ENCODE data around the gene UFD1.

UFD1 gene

DNA sequence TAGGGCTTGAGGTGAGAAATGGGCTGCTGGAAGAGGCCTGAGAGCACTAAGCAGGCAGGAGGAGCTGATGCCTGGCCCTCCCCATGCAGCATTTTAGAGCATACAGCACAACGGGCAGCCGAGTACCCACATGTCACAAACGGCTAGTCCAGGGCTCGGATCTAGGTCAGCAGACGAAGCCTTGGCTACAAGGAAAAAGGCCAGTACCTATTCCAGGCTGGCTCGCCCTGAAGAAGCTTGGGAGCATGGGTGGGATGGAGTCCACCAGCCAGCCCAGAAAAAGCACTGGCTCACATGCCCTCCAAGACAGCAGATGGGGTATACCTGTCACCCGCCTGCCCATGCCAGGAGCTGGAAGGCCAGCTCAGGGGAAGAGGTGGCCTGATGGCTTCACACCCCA is 9.6 kb downstream of the UFD1 start:
- POLR2A ChIA-PET: interaction anchor here (0.6 to 1.6 kb wide), 3 partner anchors 10 to 22 kb away, joined by 3 to 4 read pairs (median 4); partner anchors contain the start of genes C22orf39 and CDC45
- DNase-seq (ENCODE audit: extremely low spot score): no peak
- CTCF ChIA-PET: no interaction called here
- TF ChIP-seq FOXA1 (IDR thresholded peaks at IDR 0.05) (no peak), BHLHE40 (IDR thresholded peaks at IDR 0.05; ENCODE audit: borderline replicate concordance) (no peak), TARDBP (IDR thresholded peaks at IDR 0.05) (no peak), HDGF (IDR thresholded peaks at IDR 0.05; ENCODE audit: borderline replicate concordance) (no peak), NFRKB (IDR thresholded peaks at IDR 0.05) (no peak), ELF4 (IDR thresholded peaks at IDR 0.05) (no peak), FOXM1 (IDR thresholded peaks at IDR 0.05; ENCODE audit: borderline replicate concordance) (no peak), L3MBTL2 (conservative IDR thresholded peaks at IDR 0.05) (no peak), SUZ12 (IDR thresholded peaks at IDR 0.05) (no peak), ZNF384 (IDR thresholded peaks at IDR 0.05) (no peak), CTBP1 (IDR thresholded peaks at IDR 0.05; ENCODE audit: borderline replicate concordance) (no peak), LEF1 (IDR thresholded peaks at IDR 0.05; ENCODE audit: borderline replicate concordance) (no peak)

DNA sequence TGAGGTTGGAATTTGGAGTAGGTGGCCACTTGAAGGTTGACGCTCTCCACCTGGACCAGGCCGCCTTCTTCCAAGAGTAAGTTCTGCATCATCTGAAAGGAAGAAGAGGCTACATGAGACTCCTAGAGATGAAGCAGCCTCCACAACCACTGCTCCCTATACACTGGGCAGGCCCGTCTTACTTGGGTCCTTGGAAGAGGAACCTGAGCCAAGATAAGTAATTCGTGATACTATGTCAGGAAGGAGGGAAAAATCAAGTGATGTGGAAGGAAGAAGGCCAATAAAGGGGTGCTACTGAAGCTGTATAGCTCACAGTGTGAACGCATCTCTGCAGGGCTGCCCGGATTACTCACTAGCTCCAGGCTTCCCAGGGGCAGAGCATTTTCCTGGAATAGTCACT is 11.1 kb downstream of the UFD1 start:
- DNase-seq (ENCODE audit: extremely low spot score): no peak
- ChIA-PET POLR2A (interaction anchor here (1.3 kb wide), 1 partner anchor 12 kb away, joined by 4 read pairs; the partner anchor contains the start of gene CDC45), CTCF (no interaction called here)
- TF ChIP-seq FOXK2 (IDR thresholded peaks at IDR 0.05) (no peak), ARNT (IDR thresholded peaks at IDR 0.05) (no peak), TARDBP (IDR thresholded peaks at IDR 0.05) (no peak), SP1 (IDR thresholded peaks at IDR 0.05) (no peak), L3MBTL2 (conservative IDR thresholded peaks at IDR 0.05) (no peak), SUZ12 (IDR thresholded peaks at IDR 0.05) (no peak), LEF1 (IDR thresholded peaks at IDR 0.05; ENCODE audit: borderline replicate concordance) (no peak), HDGF (IDR thresholded peaks at IDR 0.05; ENCODE audit: borderline replicate concordance) (no peak), ZNF384 (IDR thresholded peaks at IDR 0.05) (no peak), NFRKB (IDR thresholded peaks at IDR 0.05) (no peak), CTBP1 (IDR thresholded peaks at IDR 0.05; ENCODE audit: borderline replicate concordance) (no peak), FOXM1 (IDR thresholded peaks at IDR 0.05; ENCODE audit: borderline replicate concordance) (no peak), ELF4 (IDR thresholded peaks at IDR 0.05) (no peak)
- TF ChIP-seq, protein P1, sequence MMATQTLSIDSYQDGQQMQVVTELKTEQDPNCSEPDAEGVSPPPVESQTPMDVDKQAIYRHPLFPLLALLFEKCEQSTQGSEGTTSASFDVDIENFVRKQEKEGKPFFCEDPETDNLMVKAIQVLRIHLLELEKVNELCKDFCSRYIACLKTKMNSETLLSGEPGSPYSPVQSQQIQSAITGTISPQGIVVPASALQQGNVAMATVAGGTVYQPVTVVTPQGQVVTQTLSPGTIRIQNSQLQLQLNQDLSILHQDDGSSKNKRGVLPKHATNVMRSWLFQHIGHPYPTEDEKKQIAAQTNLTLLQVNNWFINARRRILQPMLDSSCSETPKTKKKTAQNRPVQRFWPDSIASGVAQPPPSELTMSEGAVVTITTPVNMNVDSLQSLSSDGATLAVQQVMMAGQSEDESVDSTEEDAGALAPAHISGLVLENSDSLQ (IDR thresholded peaks at IDR 0.05): no peak

DNA sequence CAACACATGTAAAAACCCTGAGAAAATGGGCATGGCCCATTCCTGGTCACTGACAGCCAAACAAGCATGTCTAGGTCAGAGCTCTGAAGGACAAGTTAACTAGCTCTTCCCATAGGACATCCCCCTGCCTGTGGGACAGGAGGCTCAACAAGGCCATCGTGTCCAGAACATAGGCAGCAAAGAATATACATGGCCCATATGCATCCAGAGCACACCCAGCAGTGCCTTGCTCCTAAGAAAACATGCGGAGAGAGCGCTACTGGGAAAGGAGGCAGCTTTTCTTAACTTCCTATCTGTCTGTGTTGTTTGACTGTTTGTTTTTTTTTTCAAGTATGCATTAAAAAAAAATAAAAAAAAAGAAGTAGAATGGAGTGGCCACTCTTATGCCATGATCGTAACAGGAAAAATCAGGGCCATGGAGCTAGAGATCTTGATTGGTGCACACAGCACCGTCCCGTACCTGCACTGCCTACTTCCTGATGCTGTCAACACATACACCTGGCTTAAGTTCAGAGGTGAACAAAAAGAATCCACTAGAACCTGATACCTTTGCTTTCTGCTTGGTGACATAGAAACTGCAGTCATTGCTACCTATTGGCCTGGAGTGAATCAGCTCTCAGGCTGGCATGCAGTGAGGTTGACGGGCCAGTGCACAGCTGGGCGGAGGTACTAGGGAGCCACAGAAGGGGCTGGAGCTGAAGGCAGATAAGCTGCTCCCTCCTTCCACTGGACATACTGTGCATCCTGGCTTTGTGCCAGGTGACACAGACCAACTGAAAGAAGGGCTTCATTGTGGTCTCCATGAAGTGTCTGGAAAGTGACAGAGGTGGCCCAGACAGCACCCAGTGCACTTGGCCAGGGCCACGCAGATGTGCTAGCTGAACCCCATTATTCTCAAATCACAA is 11.9 kb downstream of the UFD1 start:
- ChIA-PET POLR2A (interaction anchor here (0.8 to 0.9 kb wide), 2 partner anchors 11 to 12 kb away, joined by 4 read pairs; partner anchors contain the start of gene CDC45), CTCF (no interaction called here)
- no peak for DNase-seq (ENCODE audit: extremely low spot score)
- TF ChIP-seq SUZ12 (IDR thresholded peaks at IDR 0.05): no peak
- no peak for TF ChIP-seq NFRKB (IDR thresholded peaks at IDR 0.05)

DNA sequence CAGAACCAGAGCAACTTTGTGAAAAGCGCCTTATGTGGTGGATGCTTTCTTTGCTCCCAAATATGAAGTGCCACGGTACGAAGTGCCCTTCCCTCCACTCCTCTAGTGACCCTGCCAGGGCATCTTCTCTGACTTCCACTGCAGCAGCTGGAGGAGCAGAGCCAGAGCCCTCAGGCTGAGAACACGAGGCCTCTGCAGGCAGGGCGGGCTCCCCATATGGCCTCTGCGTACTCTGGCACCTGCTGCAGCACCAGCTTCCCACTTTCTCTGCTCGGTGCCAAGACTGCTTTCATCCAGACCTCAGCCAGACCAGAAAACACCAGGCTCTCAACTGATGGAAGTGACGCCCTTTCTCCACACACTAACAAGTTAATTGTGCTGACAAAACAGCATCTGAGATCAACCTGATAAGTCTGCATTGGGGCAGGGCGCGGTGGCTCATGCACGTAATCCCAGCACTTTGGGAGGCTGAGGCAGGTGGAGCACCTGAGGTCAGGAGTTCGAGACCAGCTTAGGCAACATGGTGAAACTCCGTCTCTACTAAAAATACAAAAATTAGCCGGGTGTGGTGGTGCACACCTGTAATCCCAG is 12.8 kb downstream of the UFD1 start:
- CTCF ChIA-PET: no interaction called here
- TF ChIP-seq L3MBTL2 (conservative IDR thresholded peaks at IDR 0.05): no peak
- no peak for TF ChIP-seq LEF1 (IDR thresholded peaks at IDR 0.05; ENCODE audit: borderline replicate concordance)
- no peak for TF ChIP-seq NFRKB (IDR thresholded peaks at IDR 0.05)
- POLR2A ChIA-PET: interaction anchor here (0.8 kb wide), 1 partner anchor 12 kb away, joined by 4 read pairs; no protein-coding TSS in a partner anchor
- DNase-seq (ENCODE audit: extremely low spot score): no peak

DNA sequence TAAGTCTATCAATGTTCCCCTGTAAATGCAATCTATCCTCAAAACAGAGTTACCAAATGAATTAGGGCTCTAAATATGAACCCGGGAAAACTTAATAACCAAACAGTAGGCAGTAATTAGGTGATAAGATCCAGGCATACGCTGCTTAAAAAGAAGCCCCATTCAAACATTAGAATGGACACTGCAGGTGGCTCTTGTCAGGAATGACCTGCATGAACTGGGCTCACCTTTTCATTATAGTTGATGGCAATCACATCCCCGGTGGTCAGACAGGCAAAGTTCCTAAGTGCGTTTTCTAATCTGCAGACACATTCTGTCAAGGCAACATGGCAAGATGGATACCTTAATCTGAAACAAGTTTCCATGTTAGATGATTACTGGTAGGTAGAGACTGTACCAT is 14.0 kb downstream of the UFD1 start:
- CTCF ChIA-PET: no interaction called here
- TF ChIP-seq HDGF (IDR thresholded peaks at IDR 0.05; ENCODE audit: borderline replicate concordance): no peak
- no peak for DNase-seq (ENCODE audit: extremely low spot score)
- POLR2A ChIA-PET: interaction anchor here (1.0 to 2.3 kb wide), 2 partner anchors 8 to 18 kb away, joined by 3 to 11 read pairs; partner anchors contain the start of gene C22orf39

DNA sequence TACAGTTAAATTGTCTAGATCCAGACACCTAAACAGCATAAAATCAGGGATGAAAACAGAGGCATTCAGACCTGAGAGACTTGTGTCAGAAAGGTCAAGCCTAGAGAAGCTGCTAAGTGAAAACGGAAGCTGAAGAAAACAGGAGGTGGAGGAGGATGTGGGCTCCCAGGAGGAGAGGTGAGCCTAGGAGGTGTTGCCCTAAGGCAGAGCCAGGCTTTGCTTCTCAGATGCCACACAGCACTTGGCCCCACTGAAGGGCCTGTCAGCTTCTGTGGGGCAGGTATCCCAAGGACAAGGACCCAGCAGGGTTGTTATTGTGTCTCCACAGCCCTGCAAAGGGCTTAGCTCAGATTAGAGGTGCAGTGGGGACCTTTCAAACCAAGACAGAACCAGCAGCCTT is 14.4 kb downstream of the UFD1 start:
- ChIA-PET CTCF (interaction anchor here (0.9 to 1.1 kb wide), 2 partner anchors 10 to 13 kb away, joined by 4 to 5 read pairs; no protein-coding TSS in a partner anchor), POLR2A (interaction anchor here (1.0 to 3.1 kb wide), 4 partner anchors 8 to 17 kb away, joined by 3 to 12 read pairs (median 8); partner anchors contain the start of genes C22orf39, CDC45 and UFD1)
- DNase-seq (ENCODE audit: extremely low spot score): no peak
- TF ChIP-seq ELF4 (IDR thresholded peaks at IDR 0.05) (no peak), BHLHE40 (IDR thresholded peaks at IDR 0.05; ENCODE audit: borderline replicate concordance) (no peak), ZNF384 (IDR thresholded peaks at IDR 0.05) (no peak), SP1 (IDR thresholded peaks at IDR 0.05) (no peak), FOXM1 (IDR thresholded peaks at IDR 0.05; ENCODE audit: borderline replicate concordance) (no peak), HDGF (IDR thresholded peaks at IDR 0.05; ENCODE audit: borderline replicate concordance) (no peak), ARNT (IDR thresholded peaks at IDR 0.05) (no peak), NFRKB (IDR thresholded peaks at IDR 0.05) (no peak), CTBP1 (IDR thresholded peaks at IDR 0.05; ENCODE audit: borderline replicate concordance) (no peak), FOXK2 (IDR thresholded peaks at IDR 0.05) (no peak), TARDBP (IDR thresholded peaks at IDR 0.05) (no peak), LEF1 (IDR thresholded peaks at IDR 0.05; ENCODE audit: borderline replicate concordance) (no peak), L3MBTL2 (conservative IDR thresholded peaks at IDR 0.05) (no peak)
- TF ChIP-seq, protein P1 (IDR thresholded peaks at IDR 0.05): no peak

Data from HEK293T (cell line).